PC-3 (cell line): Measurements from ENCODE around the gene XKR8. TPM values are rescaled to one million over a fixed set of nuclear protein-coding genes. Genes with fewer than 3 reads are reported as not detected.

Experiments
- ATAC-seq: fragments of 200-7000 bp; cut with Tn5 transposase; 2 replicates; pipeline ENCODE4 v1.9.1; 2020; ENCODE audit warnings: mild to moderate bottlenecking, moderate library complexity
- BruUV-seq: library from RNA; stranded (reverse); fragments of 400-500 nt; replicated peaks from 2 replicates; lab custom pipeline; 2021; lab: Mats Ljungman, UMichigan
- CTCF ChIA-PET: fragments of 300-600 bp; sonication (Branson Sonifier 250); formaldehyde crosslinking; loops from one replicate; lab custom pipeline; 2022; ENCODE audit warnings: antibody characterized with exemption; lab: Charles Lee
- POLR2A ChIA-PET: fragments of 300-600 bp; sonication (Branson Sonifier 250); formaldehyde crosslinking; loops from one replicate; lab custom pipeline; 2022; ENCODE audit warnings: antibody characterized with exemption; ENCODE audit not compliant: unreplicated experiment; lab: Charles Lee
- DNase-seq: peaks from one replicate; pipeline ENCODE4 v3.0.0-alpha.2; 2015
- H2AFZ ChIP-seq: fragments of 300-600 bp; sonication (generic); 2 replicates; pipeline ENCODE4 v1.6.0; 2016; ENCODE audit warnings: antibody characterized with exemption, low read length
- H3F3A ChIP-seq: fragments of 300-600 bp; sonication (generic); one replicate; pipeline ENCODE4 v1.6.0; 2017; ENCODE audit warnings: antibody characterized with exemption, low read length, control low read depth, mild to moderate bottlenecking; ENCODE audit not compliant: unreplicated experiment
- H3K27ac ChIP-seq: fragments of 300-600 bp; sonication (generic); 2 replicates; pipeline ENCODE4 v1.5.1; 2016; ENCODE audit warnings: mild to moderate bottlenecking, low read length
- H3K27me3 ChIP-seq: fragments of 300-600 bp; sonication (generic); 2 replicates; pipeline ENCODE4 v1.6.1; 2016; ENCODE audit warnings: low read length, mixed read lengths
- H3K36me3 ChIP-seq: fragments of 300-600 bp; sonication (generic); 2 replicates; pipeline ENCODE4 v1.6.1; 2016; ENCODE audit warnings: low read depth, mixed run types, low read length, mixed read lengths
- H3K4me1 ChIP-seq: fragments of 300-600 bp; sonication (generic); 2 replicates; pipeline ENCODE4 v1.5.1; 2016; ENCODE audit warnings: low read length; ENCODE audit not compliant: insufficient read depth
- H3K4me2 ChIP-seq: fragments of 300-600 bp; sonication (generic); 2 replicates; pipeline ENCODE4 v1.6.0; 2016; ENCODE audit warnings: low read length
- H3K4me3 ChIP-seq: fragments of 300-600 bp; sonication (generic); 2 replicates; pipeline ENCODE4 v1.5.1; 2016; ENCODE audit warnings: mild to moderate bottlenecking, low read length, mixed read lengths
- H3K79me2 ChIP-seq: fragments of 300-600 bp; sonication (generic); 2 replicates; pipeline ENCODE4 v1.6.1; 2017; ENCODE audit warnings: low read length, mixed read lengths
- H3K9ac ChIP-seq: fragments of 300-600 bp; sonication (generic); 2 replicates; pipeline ENCODE4 v1.6.0; 2016; ENCODE audit warnings: mild to moderate bottlenecking, low read length
- H3K9me2 ChIP-seq: fragments of 300-600 bp; sonication (generic); replicated peaks from 2 replicates; pipeline ENCODE4 v1.6.1; 2016; ENCODE audit warnings: mixed run types, low read length, mixed read lengths
- H3K9me3 ChIP-seq: fragments of 300-600 bp; sonication (generic); 2 replicates; pipeline ENCODE4 v1.6.1; 2016; ENCODE audit warnings: low read length, mixed read lengths
- H4K20me1 ChIP-seq: fragments of 300-600 bp; sonication (generic); 2 replicates; pipeline ENCODE4 v1.6.1; 2016; ENCODE audit warnings: low read length, mixed read lengths
- EZH2 ChIP-seq: fragments of 300-600 bp; sonication (generic); IDR thresholded peaks from one replicate; pipeline ENCODE4 v1.6.1; 2017; ENCODE audit warnings: antibody characterized with exemption, mild to moderate bottlenecking, low read length; ENCODE audit not compliant: unreplicated experiment
- EZH2phosphoT487 ChIP-seq: fragments of 300-600 bp; sonication (generic); IDR thresholded peaks from 2 replicates; pipeline ENCODE4 v1.6.1; 2018; ENCODE audit warnings: mild to moderate bottlenecking, antibody characterized with exemption, low read length, borderline replicate concordance
- intact Hi-C: fragments of 100-400 bp; cut with micrococcal nuclease; formaldehyde crosslinking; loops from 2 replicates; pipeline ENCODE4 v1.9.0; 2023
- total RNA-seq: library from RNA; depleted of rRNA; stranded (reverse); fragments of >200 nt; gene quantifications from 2 replicates; pipeline ENCODE4 v1.2.3, GENCODE V29; 2014
- TF ChIP-seq, protein P1 (sequence below): fragments of 300-600 bp; sonication (generic); conservative IDR thresholded peaks from 2 replicates; pipeline ENCODE4 v1.5.1; 2017; ENCODE audit warnings: antibody characterized with exemption, low read depth, mild to moderate bottlenecking, low read length

XKR8 gene
- total RNA-seq, 1 experiment from 2014 or later: 6.9 TPM

DNA sequence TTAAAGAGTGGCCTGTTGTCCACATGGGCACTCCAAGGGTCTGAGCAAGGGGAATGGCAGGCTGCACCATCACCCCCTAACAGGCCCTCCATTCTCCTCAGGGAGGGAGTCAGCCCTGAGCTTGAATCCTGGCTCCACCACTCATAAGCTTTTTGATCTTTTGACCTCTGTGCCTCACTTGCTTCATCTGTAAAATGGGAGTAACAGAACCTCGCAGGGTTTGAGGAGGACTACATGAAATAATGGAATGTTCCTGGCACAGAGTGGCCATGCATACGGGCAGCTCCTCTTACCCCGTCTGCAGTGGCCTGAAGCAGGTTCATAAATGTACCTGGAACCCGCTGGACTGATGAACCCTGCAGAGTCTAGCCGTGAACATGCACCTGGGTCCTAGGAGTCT, 2.1 kb upstream of the XKR8 start:
- DNase-seq (no peak), ATAC-seq (no peak)
- Histone ChIP-seq H3K27ac (no peak overlapping the region), H3K9me2 (no peaks in the 10 kb centered on the region), H3K27me3 (no peaks in the 10 kb centered on the region), H2AFZ (no peak overlapping the region), H4K20me1 (no peaks in the 10 kb centered on the region), H3K4me3 (no peak overlapping the region), H3K36me3 (no peaks in the 10 kb centered on the region), H3K9ac (no peak overlapping the region), H3F3A (no peaks in the 10 kb centered on the region), H3K79me2 (peaks cover 26% of the 10 kb centered on the region), H3K4me2 (no peak overlapping the region), H3K4me1 (peaks cover 26% of the 10 kb centered on the region), H3K9me3 (no peaks in the 10 kb centered on the region)
- TF ChIP-seq EZH2phosphoT487 (no peak), EZH2 (no peak)
- TF ChIP-seq, protein P1, sequence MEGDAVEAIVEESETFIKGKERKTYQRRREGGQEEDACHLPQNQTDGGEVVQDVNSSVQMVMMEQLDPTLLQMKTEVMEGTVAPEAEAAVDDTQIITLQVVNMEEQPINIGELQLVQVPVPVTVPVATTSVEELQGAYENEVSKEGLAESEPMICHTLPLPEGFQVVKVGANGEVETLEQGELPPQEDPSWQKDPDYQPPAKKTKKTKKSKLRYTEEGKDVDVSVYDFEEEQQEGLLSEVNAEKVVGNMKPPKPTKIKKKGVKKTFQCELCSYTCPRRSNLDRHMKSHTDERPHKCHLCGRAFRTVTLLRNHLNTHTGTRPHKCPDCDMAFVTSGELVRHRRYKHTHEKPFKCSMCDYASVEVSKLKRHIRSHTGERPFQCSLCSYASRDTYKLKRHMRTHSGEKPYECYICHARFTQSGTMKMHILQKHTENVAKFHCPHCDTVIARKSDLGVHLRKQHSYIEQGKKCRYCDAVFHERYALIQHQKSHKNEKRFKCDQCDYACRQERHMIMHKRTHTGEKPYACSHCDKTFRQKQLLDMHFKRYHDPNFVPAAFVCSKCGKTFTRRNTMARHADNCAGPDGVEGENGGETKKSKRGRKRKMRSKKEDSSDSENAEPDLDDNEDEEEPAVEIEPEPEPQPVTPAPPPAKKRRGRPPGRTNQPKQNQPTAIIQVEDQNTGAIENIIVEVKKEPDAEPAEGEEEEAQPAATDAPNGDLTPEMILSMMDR: no peak
- ChIA-PET CTCF (no interaction called here), POLR2A (no interaction called here)
- BruUV-seq: no TSS peak
- intact Hi-C loops: no loop called here

DNA sequence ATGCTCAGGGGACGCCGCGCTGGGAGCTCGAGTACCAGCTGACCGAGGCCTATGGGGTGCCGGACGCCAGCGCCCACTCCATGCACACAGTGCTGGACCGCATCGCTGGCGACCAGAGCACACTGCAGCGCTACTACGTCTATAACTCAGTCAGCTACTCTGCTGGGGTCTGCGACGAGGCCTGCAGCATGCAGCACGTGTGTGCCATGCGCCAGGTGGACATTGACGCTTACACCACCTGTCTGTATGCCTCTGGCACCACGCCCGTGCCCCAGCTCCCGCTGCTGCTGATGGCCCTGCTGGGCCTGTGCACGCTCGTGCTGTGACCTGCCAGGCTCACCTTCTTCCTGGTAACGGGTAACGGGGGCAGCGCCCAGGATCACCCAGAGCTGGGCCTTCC, 1.3 kb upstream of the XKR8 start:
- H3K27ac ChIP-seq: no peak overlapping the region
- no peak overlapping the region for H3K4me3 ChIP-seq
- peaks cover 26% of the 10 kb centered on the region for H3K4me1 ChIP-seq
- intact Hi-C loops: no loop called here
- H3K79me2 ChIP-seq: peaks cover 35% of the 10 kb centered on the region
- no peak overlapping the region for H3K9ac ChIP-seq
- H3K9me2 ChIP-seq: no peaks in the 10 kb centered on the region
- no peaks in the 10 kb centered on the region for H4K20me1 ChIP-seq
- H3F3A ChIP-seq: no peaks in the 10 kb centered on the region
- H3K9me3 ChIP-seq: no peaks in the 10 kb centered on the region
- TF ChIP-seq EZH2phosphoT487 (no peak), EZH2 (no peak)
- TF ChIP-seq, protein P1: no peak
- BruUV-seq: no TSS peak
- no peak overlapping the region for H2AFZ ChIP-seq
- H3K4me2 ChIP-seq: peak overlapping the region; percentile 93
- H3K36me3 ChIP-seq: no peaks in the 10 kb centered on the region
- DNase-seq (no peak), ATAC-seq (no peak)
- H3K27me3 ChIP-seq: no peaks in the 10 kb centered on the region
- ChIA-PET POLR2A (no interaction called here), CTCF (no interaction called here)

GRCh38 chr1:27960762-27961645, 1.2 kb downstream of the XKR8 start:
- no peaks in the 10 kb centered on the region for H3K9me2 ChIP-seq
- no peak overlapping the region for H3K27ac ChIP-seq
- TSS peak; percentile 34 for BruUV-seq
- no peaks in the 10 kb centered on the region for H3K9me3 ChIP-seq
- CTCF ChIA-PET: no interaction called here
- H2AFZ ChIP-seq: no peak overlapping the region
- no peaks in the 10 kb centered on the region for H3F3A ChIP-seq
- H4K20me1 ChIP-seq: no peaks in the 10 kb centered on the region
- DNase-seq (peak; percentile 40), ATAC-seq (peak; percentile 10; the same call in 1 of the 2 replicates)
- H3K36me3 ChIP-seq: peaks cover 3% of the 10 kb centered on the region; the same call in 1 of the 2 replicates
- TF ChIP-seq EZH2phosphoT487: no peak
- TF ChIP-seq, protein P1: no peak
- TF ChIP-seq EZH2: no peak
- H3K4me1 ChIP-seq: peaks cover 26% of the 10 kb centered on the region
- peak overlapping the region; percentile 74 for H3K4me3 ChIP-seq
- H3K27me3 ChIP-seq: no peaks in the 10 kb centered on the region
- intact Hi-C loops: no loop called here
- peak overlapping the region; percentile 93 for H3K4me2 ChIP-seq
- H3K79me2 ChIP-seq: peaks cover 37% of the 10 kb centered on the region
- POLR2A ChIA-PET: no interaction called here
- peak overlapping the region; percentile 73; the same call in 1 of the 2 replicates for H3K9ac ChIP-seq
